Measurements from ENCODE around the gene SLC6A18.

GRCh38 chr5:1227667-1228066, 2.5 kb downstream of the SLC6A18 start:
- no peak for TF ChIP-seq EZH2 (IDR thresholded peaks at IDR 0.05)
- no peak for TF ChIP-seq POLR2AphosphoS5 (IDR thresholded peaks at IDR 0.05; ENCODE audit: borderline replicate concordance, low read depth, low read length)
- TF ChIP-seq FOXP2 (optimal IDR thresholded peaks at IDR 0.05; ENCODE audit: control extremely low read depth, extremely low read length, insufficient read depth) = no peak

Data from SK-N-MC (cell line).